H1 (cell line): ENCODE measurements around the gene NTNG2. TPM values are rescaled to one million over a fixed set of nuclear protein-coding genes. Genes with fewer than 3 reads are reported as not detected.
A peak's percentile ranks its signal among the peaks of the same experiment; 100 is the strongest.

ENCODE experiments used
- CBX5 ChIP-seq: fragments of 300-800, 300-1000 bp; sonication (generic); IDR thresholded peaks from 2 replicates; pipeline ENCODE4 v1.7.1; 2016; ENCODE audit warnings: antibody characterized with exemption, low read length, low read depth
- CHD7 ChIP-seq: fragments of 300-600 bp; sonication (generic); IDR thresholded peaks from 2 replicates; pipeline ENCODE4 v1.7.1; 2012; ENCODE audit warnings: low read length, moderate library complexity, mild to moderate bottlenecking, inconsistent platforms; ENCODE audit not compliant: insufficient replicate concordance
- FOSL1 ChIP-seq: IDR thresholded peaks from 2 replicates; pipeline ENCODE4 v1.6.1; 2011; ENCODE audit warnings: mild to moderate bottlenecking, low read depth, low read length, moderate library complexity; ENCODE audit not compliant: insufficient read depth
- GTF2F1 ChIP-seq: IDR thresholded peaks from 2 replicates; pipeline ENCODE4 v1.6.1; 2012; ENCODE audit warnings: low read depth, low read length, improper control_type of control experiment, borderline replicate concordance
- KDM1A ChIP-seq: fragments of 200-600, 300-600 bp; sonication (generic); IDR thresholded peaks from 2 replicates; pipeline ENCODE4 v1.7.1; 2016; ENCODE audit warnings: mild to moderate bottlenecking, low read length, borderline replicate concordance
- KDM4A ChIP-seq: IDR thresholded peaks from one replicate; pipeline ENCODE4 v1.7.1; 2012; ENCODE audit warnings: low read depth, mild to moderate bottlenecking, moderate library complexity, low read length, inconsistent platforms; ENCODE audit not compliant: severe bottlenecking
- RBBP5 ChIP-seq: IDR thresholded peaks from 2 replicates; pipeline ENCODE4 v1.7.1; 2012; ENCODE audit warnings: low read depth, mild to moderate bottlenecking, inconsistent platforms, low read length, moderate library complexity, borderline replicate concordance
- SAP30 ChIP-seq: fragments of 300-600 bp; sonication (generic); IDR thresholded peaks from 2 replicates; pipeline ENCODE4 v1.7.1; 2012; ENCODE audit warnings: low read length, moderate library complexity, mild to moderate bottlenecking, inconsistent platforms; ENCODE audit not compliant: insufficient read depth, insufficient replicate concordance
- SP1 ChIP-seq: IDR thresholded peaks from 2 replicates; pipeline ENCODE4 v1.6.1; 2011; ENCODE audit warnings: low read depth, low read length
- TAF1 ChIP-seq: IDR thresholded peaks from 2 replicates; pipeline ENCODE4 v1.6.1; 2011; ENCODE audit warnings: mild to moderate bottlenecking, low read depth, low read length
- TBP ChIP-seq: IDR thresholded peaks from 2 replicates; pipeline ENCODE4 v1.6.1; 2011; ENCODE audit warnings: low read depth, low read length, improper control_type of control experiment
- polyA plus RNA-seq, 7 experiments: library from polyadenylated mRNA; depleted of rRNA in 3 of 7; stranded (reverse) in 5 of 7; unstranded in 2 of 7; fragments of >200 nt in 5 of 7; fragments of 200-250 nt in 2 of 7; gene quantifications; 1 replicate in 5 of 7; 2 replicates in 1 of 7; 4 replicates in 1 of 7; pipeline versions ENCODE4 v1.2.1 to v1.2.3, GENCODE V29; 2011 to 2013; ENCODE audit warnings: missing spikeins in 2 of 7, mixed read lengths in 2 of 7
- total RNA-seq: library from RNA; stranded (reverse); fragmentation: NEBNext Ultra II Directional; extraction: Animal tissue kit (Norgen Biotek cat#: 25700); gene quantifications from 2 replicates; pipeline ENCODE4 v1.2.1, GENCODE V29; 2021

The NTNG2 gene
- total and polyA plus RNA-seq, 2 of the 8 experiments (the other 6 are each of a cell fraction or from before 2014, with no cell fraction given) = 1.4 to 1.5 TPM

- no peak for TF ChIP-seq CHD7
- TF ChIP-seq GTF2F1 = no peak
- 0 out of 2 replicates have a peak, but pooled peaks have one; percentile 5 for TF ChIP-seq TBP
- no peak for TF ChIP-seq SAP30
- no peak for TF ChIP-seq FOSL1
- TF ChIP-seq RBBP5 = no peak
- 0 out of 2 replicates have a peak, but pooled peaks have one; percentile 2 for TF ChIP-seq TAF1
- no peak for TF ChIP-seq SP1
- no peak for TF ChIP-seq KDM1A
- no peak for TF ChIP-seq CBX5
- peak; percentile 17 for TF ChIP-seq KDM4A
Observed at GRCh38 chr9:132141948-132142594, 19.8 kb upstream of the NTNG2 start (continued).
